ENCODE measurements around the gene GLB1L2.
"Not testable (repeated sequence)": the region's sequence is repeated elsewhere in the genome, so short reads cannot be mapped to it uniquely, and the experiment has no call there.

Gene GLB1L2, protein sequence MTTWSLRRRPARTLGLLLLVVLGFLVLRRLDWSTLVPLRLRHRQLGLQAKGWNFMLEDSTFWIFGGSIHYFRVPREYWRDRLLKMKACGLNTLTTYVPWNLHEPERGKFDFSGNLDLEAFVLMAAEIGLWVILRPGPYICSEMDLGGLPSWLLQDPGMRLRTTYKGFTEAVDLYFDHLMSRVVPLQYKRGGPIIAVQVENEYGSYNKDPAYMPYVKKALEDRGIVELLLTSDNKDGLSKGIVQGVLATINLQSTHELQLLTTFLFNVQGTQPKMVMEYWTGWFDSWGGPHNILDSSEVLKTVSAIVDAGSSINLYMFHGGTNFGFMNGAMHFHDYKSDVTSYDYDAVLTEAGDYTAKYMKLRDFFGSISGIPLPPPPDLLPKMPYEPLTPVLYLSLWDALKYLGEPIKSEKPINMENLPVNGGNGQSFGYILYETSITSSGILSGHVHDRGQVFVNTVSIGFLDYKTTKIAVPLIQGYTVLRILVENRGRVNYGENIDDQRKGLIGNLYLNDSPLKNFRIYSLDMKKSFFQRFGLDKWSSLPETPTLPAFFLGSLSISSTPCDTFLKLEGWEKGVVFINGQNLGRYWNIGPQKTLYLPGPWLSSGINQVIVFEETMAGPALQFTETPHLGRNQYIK

DNA sequence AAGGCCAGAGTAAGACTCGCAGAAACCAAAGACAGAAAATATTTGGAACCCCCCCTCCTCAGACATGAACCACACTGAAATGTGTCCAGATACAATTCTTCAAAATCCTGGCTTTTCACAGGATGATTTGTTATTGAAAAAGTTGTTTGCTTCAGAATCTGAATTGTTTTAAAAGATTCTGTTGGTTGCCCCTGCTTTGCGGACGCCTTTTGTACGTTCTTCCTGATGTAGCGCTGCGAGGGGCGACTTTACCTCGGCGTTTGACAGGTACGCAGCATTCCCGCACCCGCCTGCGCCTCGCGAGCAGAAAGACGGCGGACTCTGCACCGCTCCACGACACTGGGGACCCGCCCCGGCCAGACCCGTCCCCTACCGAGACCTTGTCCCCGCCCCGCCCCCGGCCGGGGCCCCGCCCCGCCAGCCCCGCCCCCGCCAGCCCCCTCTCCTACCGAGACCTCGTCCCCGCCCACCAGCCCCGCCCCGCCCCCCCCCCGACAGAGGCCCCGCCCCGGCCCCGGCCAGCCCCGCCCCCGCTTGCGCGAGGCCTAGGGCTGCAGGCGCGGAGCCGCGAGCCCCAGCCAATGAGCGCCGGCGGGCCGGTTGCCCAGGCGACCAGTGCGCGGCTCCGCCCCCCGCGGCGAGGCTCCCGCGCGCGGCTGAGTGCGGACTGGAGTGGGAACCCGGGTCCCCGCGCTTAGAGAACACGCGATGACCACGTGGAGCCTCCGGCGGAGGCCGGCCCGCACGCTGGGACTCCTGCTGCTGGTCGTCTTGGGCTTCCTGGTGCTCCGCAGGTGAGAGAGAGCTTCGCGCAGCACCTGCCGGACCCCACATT, at the start of gene GLB1L2:
Gene GLB1L2, plus strand, starts transcription at position 635 of the 835 bp plus-strand sequence. Its CDS starts 74 bp downstream, at position 709.
- H3K27me3 ChIP-seq (ENCODE audit: insufficient read depth, low read length, poor library complexity) = peaks cover 12% of the 10 kb centered on the region
- H4K20me1 ChIP-seq (ENCODE audit: insufficient read depth, low read length) = no peaks in the 10 kb centered on the region
- peak within 1 kb of the TSS; percentile 38 to 70; a peak in 3 of 4 replicates for H3K4me3 ChIP-seq (ENCODE audit: low read depth in 1 of 2, low read length in 2 of 2)
- H2AFZ ChIP-seq (ENCODE audit: low read depth, low read length) = peak within 1 kb of the TSS; percentile 82
- no peak within 1 kb of the TSS for H3K27ac ChIP-seq (ENCODE audit: low read length)
- H3K4me1 ChIP-seq (ENCODE audit: insufficient read depth, low read length) = peaks cover 26% of the 10 kb centered on the region
- H3K9ac ChIP-seq (ENCODE audit: low read depth, low read length) = peak within 1 kb of the TSS; percentile 62
- peak; percentile 17 for TF ChIP-seq EZH2 (IDR thresholded peaks at IDR 0.05; ENCODE audit: borderline replicate concordance, low read depth, low read length, severe bottlenecking)
- TF ChIP-seq, protein P1, sequence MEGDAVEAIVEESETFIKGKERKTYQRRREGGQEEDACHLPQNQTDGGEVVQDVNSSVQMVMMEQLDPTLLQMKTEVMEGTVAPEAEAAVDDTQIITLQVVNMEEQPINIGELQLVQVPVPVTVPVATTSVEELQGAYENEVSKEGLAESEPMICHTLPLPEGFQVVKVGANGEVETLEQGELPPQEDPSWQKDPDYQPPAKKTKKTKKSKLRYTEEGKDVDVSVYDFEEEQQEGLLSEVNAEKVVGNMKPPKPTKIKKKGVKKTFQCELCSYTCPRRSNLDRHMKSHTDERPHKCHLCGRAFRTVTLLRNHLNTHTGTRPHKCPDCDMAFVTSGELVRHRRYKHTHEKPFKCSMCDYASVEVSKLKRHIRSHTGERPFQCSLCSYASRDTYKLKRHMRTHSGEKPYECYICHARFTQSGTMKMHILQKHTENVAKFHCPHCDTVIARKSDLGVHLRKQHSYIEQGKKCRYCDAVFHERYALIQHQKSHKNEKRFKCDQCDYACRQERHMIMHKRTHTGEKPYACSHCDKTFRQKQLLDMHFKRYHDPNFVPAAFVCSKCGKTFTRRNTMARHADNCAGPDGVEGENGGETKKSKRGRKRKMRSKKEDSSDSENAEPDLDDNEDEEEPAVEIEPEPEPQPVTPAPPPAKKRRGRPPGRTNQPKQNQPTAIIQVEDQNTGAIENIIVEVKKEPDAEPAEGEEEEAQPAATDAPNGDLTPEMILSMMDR (IDR thresholded peaks at IDR 0.05; ENCODE audit: borderline replicate concordance, extremely low read depth, low read length, poor library complexity, severe bottlenecking) = no peak
- no peaks in the 10 kb centered on the region for H3K79me2 ChIP-seq (ENCODE audit: insufficient read depth, low read length)
- H3K4me2 ChIP-seq (ENCODE audit: insufficient read depth, low read length) = peak within 1 kb of the TSS; percentile 98
- H3K36me3 ChIP-seq (ENCODE audit: insufficient read depth, low read length) = no peaks in the 10 kb centered on the region
- DNase-seq (peak; percentile 88), ATAC-seq (ENCODE audit: insufficient read depth, low read depth) (peak; percentile 93)
- no peaks in the 10 kb centered on the region for H3K9me3 ChIP-seq (ENCODE audit: insufficient read depth, low read length, severe bottlenecking)

DNA sequence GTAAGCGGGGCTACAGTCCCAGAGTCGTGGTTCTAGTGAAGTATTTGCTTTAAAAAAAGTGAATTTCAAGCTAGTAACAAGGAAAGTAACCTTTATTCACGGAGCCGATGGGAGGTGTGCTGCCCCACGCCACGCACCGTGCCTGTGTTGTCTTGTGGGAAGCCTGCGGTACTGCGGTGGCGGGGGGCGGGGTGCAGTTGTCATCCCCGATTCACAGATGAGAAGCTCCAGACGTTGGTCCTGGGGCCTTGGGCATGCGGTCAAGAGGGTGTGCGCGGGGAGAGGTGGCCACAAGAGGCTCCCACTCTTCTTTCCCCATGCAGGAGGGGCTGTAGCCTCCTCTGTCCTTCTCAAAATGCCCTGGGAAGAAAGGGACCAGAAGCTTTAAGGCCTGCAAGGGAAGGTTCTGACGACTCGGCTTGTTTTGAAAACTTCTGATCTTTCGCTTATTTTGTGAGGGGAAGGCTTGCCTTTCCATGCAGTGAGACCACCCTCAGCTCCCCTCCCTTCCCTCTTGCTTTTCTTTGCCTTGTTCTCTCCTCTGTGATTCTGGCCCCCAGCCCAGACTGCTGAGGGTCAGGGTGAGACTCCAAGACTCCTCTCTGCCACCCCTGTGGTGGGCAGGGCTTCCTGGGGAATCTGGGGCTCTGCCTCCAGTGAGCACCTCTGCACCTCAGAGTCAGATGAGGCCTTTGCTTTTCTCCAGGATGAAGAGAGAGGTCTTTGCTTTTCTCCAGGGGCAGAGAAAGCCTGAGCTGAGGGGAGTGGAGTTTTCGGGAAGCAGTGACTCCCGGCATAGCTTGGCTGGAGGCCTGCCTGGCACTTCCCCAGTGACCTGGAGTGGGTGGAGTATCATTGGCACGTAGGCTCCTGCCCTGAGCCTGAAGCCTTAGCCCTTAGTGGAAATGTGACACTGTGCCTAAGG, 49.4 kb upstream of the GLB1L2 start:
- Histone ChIP-seq H3K27me3 (ENCODE audit: insufficient read depth, low read length, poor library complexity) (no peaks in the 10 kb centered on the region), H2AFZ (ENCODE audit: low read depth, low read length) (no peak overlapping the region), H3K4me2 (ENCODE audit: insufficient read depth, low read length) (no peak overlapping the region), H3K9ac (ENCODE audit: low read depth, low read length) (no peak overlapping the region), H3K36me3 (ENCODE audit: insufficient read depth, low read length) (peaks cover 4% of the 10 kb centered on the region; the same call in 1 of the 2 replicates), H3K4me1 (ENCODE audit: insufficient read depth, low read length) (no peaks in the 10 kb centered on the region; the same call in 1 of the 2 replicates), H3K79me2 (ENCODE audit: insufficient read depth, low read length) (no peaks in the 10 kb centered on the region), H3K27ac (ENCODE audit: low read length) (no peak overlapping the region), H4K20me1 (ENCODE audit: insufficient read depth, low read length) (no peaks in the 10 kb centered on the region), H3K9me3 (ENCODE audit: insufficient read depth, low read length, severe bottlenecking) (no peaks in the 10 kb centered on the region), H3K4me3 (ENCODE audit: low read depth in 1 of 2, low read length in 2 of 2) (no peak overlapping the region)
- ATAC-seq (ENCODE audit: insufficient read depth, low read depth) = no peak
- DNase-seq = no peak
- TF ChIP-seq EZH2 (IDR thresholded peaks at IDR 0.05; ENCODE audit: borderline replicate concordance, low read depth, low read length, severe bottlenecking) = no peak
- TF ChIP-seq, protein P1 (IDR thresholded peaks at IDR 0.05; ENCODE audit: borderline replicate concordance, extremely low read depth, low read length, poor library complexity, severe bottlenecking) = no peak

GRCh38 chr11:134283461-134284230, 48.1 kb upstream of the GLB1L2 start:
- Histone ChIP-seq H4K20me1 (ENCODE audit: insufficient read depth, low read length) (no peaks in the 10 kb centered on the region), H3K4me3 (ENCODE audit: low read depth in 1 of 2, low read length in 2 of 2) (no peak overlapping the region), H3K36me3 (ENCODE audit: insufficient read depth, low read length) (peaks cover 4% of the 10 kb centered on the region; the same call in 1 of the 2 replicates), H3K9me3 (ENCODE audit: insufficient read depth, low read length, severe bottlenecking) (no peaks in the 10 kb centered on the region), H3K4me1 (ENCODE audit: insufficient read depth, low read length) (no peaks in the 10 kb centered on the region; the same call in 1 of the 2 replicates), H3K79me2 (ENCODE audit: insufficient read depth, low read length) (no peaks in the 10 kb centered on the region), H2AFZ (ENCODE audit: low read depth, low read length) (no peak overlapping the region), H3K27ac (ENCODE audit: low read length) (no peak overlapping the region), H3K9ac (ENCODE audit: low read depth, low read length) (no peak overlapping the region), H3K4me2 (ENCODE audit: insufficient read depth, low read length) (no peak overlapping the region), H3K27me3 (ENCODE audit: insufficient read depth, low read length, poor library complexity) (no peaks in the 10 kb centered on the region)
- no peak for TF ChIP-seq EZH2 (IDR thresholded peaks at IDR 0.05; ENCODE audit: borderline replicate concordance, low read depth, low read length, severe bottlenecking)
- TF ChIP-seq, protein P1 (IDR thresholded peaks at IDR 0.05; ENCODE audit: borderline replicate concordance, extremely low read depth, low read length, poor library complexity, severe bottlenecking) = no peak
- ATAC-seq (ENCODE audit: insufficient read depth, low read depth) (no peak), DNase-seq (no peak)

GRCh38 chr11:134284349-134284748, 47.4 kb upstream of the GLB1L2 start:
- not testable (repeated sequence) for H3K9ac ChIP-seq (ENCODE audit: low read depth, low read length); ATAC-seq (ENCODE audit: insufficient read depth, low read depth); H3K79me2 ChIP-seq (ENCODE audit: insufficient read depth, low read length); H3K27me3 ChIP-seq (ENCODE audit: insufficient read depth, low read length, poor library complexity); H3K36me3 ChIP-seq (ENCODE audit: insufficient read depth, low read length); H3K4me3 ChIP-seq (ENCODE audit: low read depth in 1 of 2, low read length in 2 of 2); H3K4me2 ChIP-seq (ENCODE audit: insufficient read depth, low read length); H3K9me3 ChIP-seq (ENCODE audit: insufficient read depth, low read length, severe bottlenecking); H3K4me1 ChIP-seq (ENCODE audit: insufficient read depth, low read length); H4K20me1 ChIP-seq (ENCODE audit: insufficient read depth, low read length); H3K27ac ChIP-seq (ENCODE audit: low read length); DNase-seq; H2AFZ ChIP-seq (ENCODE audit: low read depth, low read length)

Data from DND-41 (cell line).